Mammary epithelial cell (primary cell): ENCODE measurements around the gene TSR2.

Source experiments
- CTCF ChIP-seq, 2 donors: IDR thresholded peaks in 1 of 2; conservative IDR thresholded peaks in 1 of 2; 2 replicates each; pipeline ENCODE4 v1.5.1; 2011 to 2012; ENCODE audit warnings: inconsistent platforms in 2 of 2, low read length in 2 of 2, mild to moderate bottlenecking in 2 of 2, control low read depth in 1 of 2, low read depth in 1 of 2; ENCODE audit not compliant: insufficient read depth in 1 of 2; ENCODE audit errors: extremely low read depth in 1 of 2
- EZH2 ChIP-seq: IDR thresholded peaks from 2 replicates; pipeline ENCODE4 v1.6.1; 2012; ENCODE audit warnings: low read length, inconsistent platforms, borderline replicate concordance

GRCh38 chrX:54413753-54414152 lies 26.5 kb upstream of the TSR2 start:
- TF ChIP-seq CTCF (conservative IDR thresholded peaks at IDR 0.05 in 1 of 2, IDR thresholded peaks at IDR 0.05 in 1 of 2; ENCODE audit: extremely low read depth in 1 of 2, insufficient read depth in 1 of 2, low read depth in 1 of 2, low read length in 2 of 2) (no peak), EZH2 (no peak)
